ENCODE measurements around the gene TCEA2.

The TCEA2 gene

GRCh38 chr20:64102647-64103354 lies 39.8 kb downstream of the TCEA2 start:
- TF ChIP-seq GATA2 (IDR thresholded peaks at IDR 0.05; ENCODE audit: low read depth, low read length), result no peak
- no peak for TF ChIP-seq GATA3 (IDR thresholded peaks at IDR 0.05; ENCODE audit: low read depth, low read length)

GRCh38 chr20:64103871-64104666 lies 41.1 kb downstream of the TCEA2 start:
- TF ChIP-seq GATA3 (IDR thresholded peaks at IDR 0.05; ENCODE audit: low read depth, low read length) (no peak), GATA2 (IDR thresholded peaks at IDR 0.05; ENCODE audit: low read depth, low read length) (no peak)

- TF ChIP-seq GATA3 (IDR thresholded peaks at IDR 0.05; ENCODE audit: low read depth, low read length) (no peak), GATA2 (IDR thresholded peaks at IDR 0.05; ENCODE audit: low read depth, low read length) (no peak)
Observed at GRCh38 chr20:64104667-64105451, 41.9 kb downstream of the TCEA2 start.

- TF ChIP-seq GATA3 (IDR thresholded peaks at IDR 0.05; ENCODE audit: low read depth, low read length), result no peak
- no peak for TF ChIP-seq GATA2 (IDR thresholded peaks at IDR 0.05; ENCODE audit: low read depth, low read length)
Observed at GRCh38 chr20:64105846-64106434, 42.9 kb downstream of the TCEA2 start.

GRCh38 chr20:64106435-64106961 lies 43.5 kb downstream of the TCEA2 start:
- no peak for TF ChIP-seq GATA2 (IDR thresholded peaks at IDR 0.05; ENCODE audit: low read depth, low read length)
- no peak for TF ChIP-seq GATA3 (IDR thresholded peaks at IDR 0.05; ENCODE audit: low read depth, low read length)

- no peak for TF ChIP-seq GATA2 (IDR thresholded peaks at IDR 0.05; ENCODE audit: low read depth, low read length)
- no peak for TF ChIP-seq GATA3 (IDR thresholded peaks at IDR 0.05; ENCODE audit: low read depth, low read length)
Observed at GRCh38 chr20:64106981-64107735, 44.2 kb downstream of the TCEA2 start, which contains the start of gene NPBWR2. Gene NPBWR2, minus strand, starts transcription at chr20:64107565. Its CDS starts 734 bp downstream, at chr20:64106831.

DNA sequence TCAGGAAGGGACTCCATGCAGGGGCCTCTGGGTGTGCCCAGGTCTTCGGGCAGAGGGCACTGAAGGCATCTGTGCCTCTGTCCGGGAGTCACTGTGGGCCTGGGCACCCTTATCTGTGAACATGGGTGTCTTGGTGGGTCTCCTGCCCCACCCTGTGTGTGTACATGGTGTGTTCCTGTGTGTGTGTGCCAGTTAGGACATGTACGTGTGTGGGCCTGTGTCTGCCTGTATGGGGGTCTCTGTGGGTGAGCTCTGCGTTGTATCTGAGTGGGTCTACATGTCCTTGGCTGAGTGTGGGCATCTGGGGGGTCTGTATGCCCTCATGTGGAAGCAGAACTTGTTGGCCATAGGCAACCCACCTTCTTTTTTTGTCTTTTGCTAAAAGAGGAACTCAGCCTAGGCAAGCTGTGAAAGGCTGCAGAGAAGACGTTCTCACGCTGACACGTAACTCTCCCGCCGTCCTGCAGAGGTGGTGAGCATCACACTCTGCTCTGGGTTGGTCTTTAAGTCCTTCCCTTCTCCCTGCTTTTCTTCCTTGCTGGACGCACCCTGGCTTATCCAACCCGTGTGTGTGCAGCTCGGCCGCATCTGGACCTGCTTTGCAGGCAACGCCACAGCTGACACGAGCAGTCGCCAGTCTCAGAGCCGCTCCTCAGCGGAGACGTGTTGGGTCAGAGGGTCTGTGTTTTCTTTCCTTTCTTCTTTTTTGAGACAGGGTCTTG lies 44.9 kb downstream of the TCEA2 start:
- TF ChIP-seq GATA2 (IDR thresholded peaks at IDR 0.05; ENCODE audit: low read depth, low read length), result no peak
- no peak for TF ChIP-seq GATA3 (IDR thresholded peaks at IDR 0.05; ENCODE audit: low read depth, low read length)

DNA sequence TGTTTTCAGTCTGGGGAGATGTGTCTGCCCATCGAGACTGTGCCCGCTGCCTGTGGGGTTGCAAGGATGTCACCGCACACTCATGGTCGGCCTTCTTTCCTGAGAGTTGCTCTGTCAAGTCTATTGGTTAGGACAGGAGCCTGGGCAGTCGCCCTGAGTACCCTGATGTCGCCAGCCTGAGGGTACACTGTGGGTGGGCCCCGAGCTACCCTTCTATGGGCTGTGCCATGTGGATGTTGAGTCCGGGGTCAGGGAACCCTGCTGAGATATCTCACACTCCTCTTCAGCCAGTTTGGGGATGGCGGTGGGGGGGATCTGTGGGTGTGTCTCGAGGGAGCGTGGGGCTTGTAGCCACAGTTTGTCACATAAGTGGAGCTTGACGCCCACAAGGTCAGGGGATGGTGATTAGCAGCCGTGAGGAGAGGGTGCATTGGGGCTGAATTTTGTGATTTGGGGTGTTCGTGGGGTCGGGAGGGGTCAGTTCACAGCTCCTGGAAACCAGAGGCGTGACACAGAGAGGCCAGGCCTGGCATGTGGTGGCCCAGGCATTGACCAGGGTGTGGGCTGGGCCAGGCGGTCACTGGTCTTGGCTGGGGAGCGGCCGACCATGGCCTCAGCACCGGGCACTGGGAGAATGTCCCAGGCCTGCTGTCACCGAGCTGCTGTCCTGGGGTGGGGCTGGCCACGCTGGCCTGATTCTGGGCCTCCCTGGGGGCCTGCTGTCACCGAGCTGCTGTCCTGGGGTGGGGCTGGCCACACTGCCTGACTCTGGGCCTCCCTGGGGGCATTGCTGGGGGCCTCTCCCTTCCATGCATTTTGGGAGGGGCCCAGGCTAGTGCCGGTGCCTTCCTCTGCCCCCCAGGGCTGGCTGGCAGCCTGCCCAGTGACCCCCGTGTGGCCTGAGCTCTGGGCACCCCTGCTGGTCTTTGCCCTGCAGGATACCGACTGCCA lies 46.0 kb downstream of the TCEA2 start:
- no peak for TF ChIP-seq GATA2 (IDR thresholded peaks at IDR 0.05; ENCODE audit: low read depth, low read length)
- TF ChIP-seq GATA3 (IDR thresholded peaks at IDR 0.05; ENCODE audit: low read depth, low read length), result no peak

GRCh38 chr20:64109831-64110391 lies 46.9 kb downstream of the TCEA2 start:
- no peak for TF ChIP-seq GATA2 (IDR thresholded peaks at IDR 0.05; ENCODE audit: low read depth, low read length)
- TF ChIP-seq GATA3 (IDR thresholded peaks at IDR 0.05; ENCODE audit: low read depth, low read length), result no peak

GRCh38 chr20:64110411-64111068 lies 47.5 kb downstream of the TCEA2 start:
- TF ChIP-seq GATA3 (IDR thresholded peaks at IDR 0.05; ENCODE audit: low read depth, low read length) (no peak), GATA2 (IDR thresholded peaks at IDR 0.05; ENCODE audit: low read depth, low read length) (no peak)
